ENCODE data around the gene UROC1.

UROC1 gene

GRCh38 chr3:126517291-126517951, at the start of gene UROC1:
Gene UROC1 (minus strand): TSS chr3:126517773. CDS start chr3:126517719, 54 bp downstream.
- Histone ChIP-seq H3K36me3 (ENCODE audit: control insufficient read depth in 2 of 2, insufficient read depth in 2 of 2, low read length in 2 of 2) (no peaks in the 10 kb centered on the region), H3K9me3 (ENCODE audit: control insufficient read depth in 2 of 2, low read length in 2 of 2) (no peaks in the 10 kb centered on the region), H3K4me1 (ENCODE audit: control insufficient read depth in 2 of 2, insufficient read depth in 2 of 2, low read length in 2 of 2) (no peaks in the 10 kb centered on the region), H3K4me3 (ENCODE audit: low read length in 2 of 2) (no peak within 1 kb of the TSS), H3K27ac (ENCODE audit: low read depth in 2 of 2, low read length in 2 of 2) (no peak within 1 kb of the TSS), H3K9ac (ENCODE audit: low read depth in 1 of 2, low read length in 2 of 2) (no peak within 1 kb of the TSS), H3K27me3 (ENCODE audit: control insufficient read depth in 2 of 2, insufficient read depth in 2 of 2, low read length in 2 of 2) (peaks cover 0 to 2% of the 10 kb centered on the region in 2 donors)

DNA sequence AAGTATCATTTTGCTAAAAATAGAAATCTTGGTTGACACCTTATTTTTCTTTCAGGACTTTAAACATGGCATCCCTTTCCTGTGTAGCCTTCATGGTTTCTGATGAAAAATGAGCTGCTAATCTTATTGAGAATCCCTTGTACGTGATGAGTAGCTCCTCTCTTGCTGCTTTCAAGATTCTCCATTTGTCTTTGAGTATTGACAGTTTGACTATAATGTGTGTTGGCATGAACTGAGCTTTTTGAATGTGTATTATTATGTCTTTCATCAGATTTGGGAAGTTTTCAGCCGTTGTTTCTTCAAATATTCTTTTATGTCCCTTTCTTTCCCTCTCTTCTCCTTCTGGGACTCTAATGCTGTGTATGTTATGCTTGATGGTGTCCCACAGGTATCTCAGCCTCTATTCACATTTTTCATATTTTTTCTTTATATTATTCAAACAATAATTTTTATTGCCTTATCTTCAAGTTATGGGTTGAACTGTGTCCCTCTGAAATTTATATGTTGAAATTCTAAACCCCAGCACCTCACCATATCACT, 45.2 kb upstream of the UROC1 start:
- Histone ChIP-seq H3K4me3 (ENCODE audit: low read length in 2 of 2) (no peak overlapping the region), H3K27me3 (ENCODE audit: control insufficient read depth in 2 of 2, insufficient read depth in 2 of 2, low read length in 2 of 2) (no peaks in the 10 kb centered on the region), H3K9me3 (ENCODE audit: control insufficient read depth in 2 of 2, low read length in 2 of 2) (peaks cover 0 to 2% of the 10 kb centered on the region in 2 donors), H3K9ac (ENCODE audit: low read depth in 1 of 2, low read length in 2 of 2) (no peak overlapping the region), H3K4me1 (ENCODE audit: control insufficient read depth in 2 of 2, insufficient read depth in 2 of 2, low read length in 2 of 2) (no peaks in the 10 kb centered on the region), H3K36me3 (ENCODE audit: control insufficient read depth in 2 of 2, insufficient read depth in 2 of 2, low read length in 2 of 2) (no peaks in the 10 kb centered on the region), H3K27ac (ENCODE audit: low read depth in 2 of 2, low read length in 2 of 2) (no peak overlapping the region)

DNA sequence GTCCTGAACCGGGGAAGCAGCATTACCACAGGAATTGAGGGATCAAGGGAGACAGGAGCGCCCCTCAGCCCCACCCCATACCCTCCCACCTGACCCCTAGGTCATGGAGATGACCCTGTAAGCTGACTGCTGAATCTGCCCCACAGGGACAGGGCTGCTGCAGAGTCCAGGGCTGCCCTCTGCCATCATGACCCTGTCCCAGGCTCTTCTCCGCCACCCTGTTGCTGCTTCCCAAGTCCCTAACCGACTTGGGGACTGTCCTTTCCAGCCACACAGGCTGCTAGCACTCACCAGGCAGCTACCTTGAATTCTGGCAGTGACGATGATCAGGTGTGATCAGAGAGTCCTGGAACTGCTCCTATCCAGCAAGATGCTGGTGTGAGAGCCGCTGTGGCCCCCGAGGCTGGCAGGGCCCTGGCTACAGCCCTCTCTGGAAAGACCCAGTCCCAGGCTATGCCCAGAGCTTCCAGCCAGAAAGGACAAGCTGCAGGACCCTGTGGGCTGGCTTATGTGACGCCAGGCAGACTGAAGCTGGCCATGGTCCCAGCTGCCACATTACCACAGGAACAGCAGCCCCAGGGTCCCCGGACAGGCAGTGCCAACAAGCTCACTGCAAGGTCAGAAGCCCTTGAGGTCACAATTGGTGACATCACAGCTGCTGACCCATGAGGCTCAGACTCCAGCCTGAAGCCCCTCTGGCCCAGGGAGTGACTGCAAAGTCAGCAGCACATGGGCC, 40.9 kb upstream of the UROC1 start, which contains the start of gene C3orf22:
C3orf22 (minus strand) TSS at position 597 of the 736 bp plus-strand sequence. CDS start 5,542 bp downstream, outside the sequence.
- H3K4me3 ChIP-seq (ENCODE audit: low read length in 2 of 2): no peak within 1 kb of the TSS
- H3K36me3 ChIP-seq (ENCODE audit: control insufficient read depth in 2 of 2, insufficient read depth in 2 of 2, low read length in 2 of 2): no peaks in the 10 kb centered on the region
- no peak within 1 kb of the TSS for H3K27ac ChIP-seq (ENCODE audit: low read depth in 2 of 2, low read length in 2 of 2)
- no peaks in the 10 kb centered on the region for H3K4me1 ChIP-seq (ENCODE audit: control insufficient read depth in 2 of 2, insufficient read depth in 2 of 2, low read length in 2 of 2)
- no peaks in the 10 kb centered on the region for H3K27me3 ChIP-seq (ENCODE audit: control insufficient read depth in 2 of 2, insufficient read depth in 2 of 2, low read length in 2 of 2)
- no peak within 1 kb of the TSS for H3K9ac ChIP-seq (ENCODE audit: low read depth in 1 of 2, low read length in 2 of 2)
- no peaks in the 10 kb centered on the region for H3K9me3 ChIP-seq (ENCODE audit: control insufficient read depth in 2 of 2, low read length in 2 of 2)

DNA sequence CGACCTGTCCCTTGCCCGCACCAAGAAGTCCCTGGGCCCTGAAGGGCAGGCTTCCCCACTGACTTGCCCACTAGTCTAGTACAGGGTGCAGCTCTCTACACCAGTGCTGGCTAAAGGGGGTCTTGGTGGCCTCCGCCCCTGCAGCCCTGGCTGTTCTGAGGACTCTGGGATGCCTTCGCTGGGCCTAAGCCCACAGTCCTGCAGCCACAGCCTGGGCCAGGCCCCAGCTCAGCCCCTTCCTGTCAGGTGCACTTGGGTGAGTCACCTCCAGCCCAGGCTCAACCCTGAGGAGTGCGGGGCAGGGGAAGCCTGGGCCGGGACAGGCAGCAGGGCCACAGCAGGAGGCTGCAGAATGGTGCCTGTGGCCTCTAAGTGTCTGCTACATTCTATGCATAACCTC, 40.2 kb upstream of the UROC1 start:
- H3K27me3 ChIP-seq (ENCODE audit: control insufficient read depth in 2 of 2, insufficient read depth in 2 of 2, low read length in 2 of 2): no peaks in the 10 kb centered on the region
- H3K27ac ChIP-seq (ENCODE audit: low read depth in 2 of 2, low read length in 2 of 2): no peak overlapping the region
- H3K9me3 ChIP-seq (ENCODE audit: control insufficient read depth in 2 of 2, low read length in 2 of 2): no peaks in the 10 kb centered on the region
- H3K4me1 ChIP-seq (ENCODE audit: control insufficient read depth in 2 of 2, insufficient read depth in 2 of 2, low read length in 2 of 2): no peaks in the 10 kb centered on the region
- no peak overlapping the region for H3K4me3 ChIP-seq (ENCODE audit: low read length in 2 of 2)
- no peaks in the 10 kb centered on the region for H3K36me3 ChIP-seq (ENCODE audit: control insufficient read depth in 2 of 2, insufficient read depth in 2 of 2, low read length in 2 of 2)
- no peak overlapping the region for H3K9ac ChIP-seq (ENCODE audit: low read depth in 1 of 2, low read length in 2 of 2)

GRCh38 chr3:126557415-126557745, 39.8 kb upstream of the UROC1 start:
- H3K9ac ChIP-seq (ENCODE audit: low read depth in 1 of 2, low read length in 2 of 2): no peak overlapping the region
- no peaks in the 10 kb centered on the region for H3K9me3 ChIP-seq (ENCODE audit: control insufficient read depth in 2 of 2, low read length in 2 of 2)
- no peaks in the 10 kb centered on the region for H3K36me3 ChIP-seq (ENCODE audit: control insufficient read depth in 2 of 2, insufficient read depth in 2 of 2, low read length in 2 of 2)
- H3K4me3 ChIP-seq (ENCODE audit: low read length in 2 of 2): no peak overlapping the region
- H3K27ac ChIP-seq (ENCODE audit: low read depth in 2 of 2, low read length in 2 of 2): no peak overlapping the region
- no peaks in the 10 kb centered on the region for H3K4me1 ChIP-seq (ENCODE audit: control insufficient read depth in 2 of 2, insufficient read depth in 2 of 2, low read length in 2 of 2)
- no peaks in the 10 kb centered on the region for H3K27me3 ChIP-seq (ENCODE audit: control insufficient read depth in 2 of 2, insufficient read depth in 2 of 2, low read length in 2 of 2)

- Histone ChIP-seq H3K27ac (ENCODE audit: low read depth in 2 of 2, low read length in 2 of 2) (no peak overlapping the region), H3K4me1 (ENCODE audit: control insufficient read depth in 2 of 2, insufficient read depth in 2 of 2, low read length in 2 of 2) (no peaks in the 10 kb centered on the region), H3K4me3 (ENCODE audit: low read length in 2 of 2) (no peak overlapping the region), H3K36me3 (ENCODE audit: control insufficient read depth in 2 of 2, insufficient read depth in 2 of 2, low read length in 2 of 2) (no peaks in the 10 kb centered on the region), H3K9ac (ENCODE audit: low read depth in 1 of 2, low read length in 2 of 2) (no peak overlapping the region), H3K27me3 (ENCODE audit: control insufficient read depth in 2 of 2, insufficient read depth in 2 of 2, low read length in 2 of 2) (no peaks in the 10 kb centered on the region), H3K9me3 (ENCODE audit: control insufficient read depth in 2 of 2, low read length in 2 of 2) (no peaks in the 10 kb centered on the region)
Observed at GRCh38 chr3:126556637-126557414, 39.3 kb upstream of the UROC1 start.

DNA sequence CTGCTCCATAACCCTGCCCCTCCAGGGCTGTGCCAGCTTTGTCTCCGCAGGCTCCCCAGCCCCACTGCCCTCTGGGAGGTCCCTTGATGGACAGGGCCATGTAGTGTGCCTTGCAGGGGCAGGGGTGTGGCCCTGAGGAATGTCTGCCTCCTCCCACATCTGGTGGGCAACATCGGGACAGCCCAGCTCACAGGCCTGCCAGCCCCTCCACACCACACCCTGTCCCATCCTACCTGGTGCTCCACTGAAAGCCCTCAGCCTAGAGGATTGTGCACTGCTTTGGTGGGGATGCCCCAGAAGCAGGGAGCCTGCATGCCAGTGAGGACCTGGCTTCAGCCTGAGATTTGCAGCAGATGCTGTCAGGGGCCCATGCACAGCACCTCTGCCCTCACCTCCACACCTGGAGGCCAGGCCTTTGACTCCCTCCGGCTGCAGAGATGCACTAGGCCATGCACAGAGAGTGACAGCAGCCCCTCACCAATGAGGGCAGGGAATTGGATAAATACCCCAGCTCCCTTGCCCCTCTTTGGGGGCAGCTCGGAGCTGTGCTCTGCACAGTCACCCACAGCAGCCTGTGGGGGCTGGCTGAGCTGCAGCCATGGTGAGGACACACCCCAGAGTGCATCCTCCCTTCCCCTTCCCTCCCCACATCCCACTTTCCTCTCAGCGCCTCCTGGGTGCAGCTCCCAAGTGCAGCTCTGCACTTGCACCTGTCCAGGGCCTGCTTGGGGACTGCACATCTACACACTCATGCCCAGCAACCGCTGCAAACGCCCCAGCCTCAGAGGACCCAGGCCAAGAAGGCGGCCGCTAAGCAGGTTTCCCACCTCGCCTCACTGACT, 38.4 kb upstream of the UROC1 start:
- Histone ChIP-seq H3K36me3 (ENCODE audit: control insufficient read depth in 2 of 2, insufficient read depth in 2 of 2, low read length in 2 of 2) (no peaks in the 10 kb centered on the region), H3K27me3 (ENCODE audit: control insufficient read depth in 2 of 2, insufficient read depth in 2 of 2, low read length in 2 of 2) (no peaks in the 10 kb centered on the region), H3K9ac (ENCODE audit: low read depth in 1 of 2, low read length in 2 of 2) (no peak overlapping the region), H3K27ac (ENCODE audit: low read depth in 2 of 2, low read length in 2 of 2) (no peak overlapping the region), H3K9me3 (ENCODE audit: control insufficient read depth in 2 of 2, low read length in 2 of 2) (no peaks in the 10 kb centered on the region), H3K4me1 (ENCODE audit: control insufficient read depth in 2 of 2, insufficient read depth in 2 of 2, low read length in 2 of 2) (no peaks in the 10 kb centered on the region), H3K4me3 (ENCODE audit: low read length in 2 of 2) (no peak overlapping the region)

DNA sequence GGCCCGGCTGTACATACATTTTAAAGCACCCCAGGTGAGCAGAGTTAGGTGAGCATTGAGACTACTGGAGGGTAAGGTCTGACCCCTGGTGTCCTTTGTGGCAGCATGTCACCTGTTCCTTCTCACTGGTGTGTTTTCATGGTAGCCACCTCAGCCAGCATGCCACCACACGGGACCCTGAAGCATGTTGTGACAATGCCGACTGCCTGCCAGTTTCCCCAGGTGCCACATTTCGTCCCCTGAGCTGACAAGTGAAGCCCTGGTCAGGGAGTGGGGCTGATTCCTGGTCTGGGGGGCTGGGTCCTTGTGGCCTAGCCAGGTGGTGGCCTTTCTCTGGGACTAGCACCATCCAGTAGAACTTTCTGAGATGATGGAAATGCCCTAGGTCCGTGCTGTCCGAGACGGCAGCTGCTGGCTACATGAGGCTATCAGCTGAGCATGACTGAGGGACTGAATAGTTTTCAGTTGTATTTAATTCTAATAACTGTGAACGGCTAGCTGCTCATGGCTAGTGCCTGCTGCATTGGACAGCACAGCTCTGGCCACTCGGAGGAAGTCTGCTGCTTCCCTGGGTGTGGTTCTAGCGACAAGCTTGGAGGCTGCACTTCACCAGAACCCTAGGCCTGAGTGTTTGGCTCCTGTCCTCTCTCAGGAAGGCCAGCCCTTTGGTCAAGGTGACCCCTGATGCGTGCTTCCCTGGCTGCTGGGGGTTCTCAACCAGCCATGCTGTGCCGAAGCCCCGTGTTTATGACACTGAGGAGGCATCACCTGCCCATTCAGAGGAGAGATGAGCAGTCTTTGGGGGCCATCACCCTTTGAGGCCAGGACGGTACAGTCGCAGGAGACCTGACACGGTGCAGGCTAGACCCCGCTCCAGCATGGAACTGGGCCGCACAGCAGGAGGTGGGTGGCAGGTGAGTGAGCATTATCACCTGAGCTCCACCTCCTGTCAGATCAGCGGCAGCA, 37.3 kb upstream of the UROC1 start:
- no peaks in the 10 kb centered on the region for H3K36me3 ChIP-seq (ENCODE audit: control insufficient read depth in 2 of 2, insufficient read depth in 2 of 2, low read length in 2 of 2)
- no peaks in the 10 kb centered on the region for H3K9me3 ChIP-seq (ENCODE audit: control insufficient read depth in 2 of 2, low read length in 2 of 2)
- no peak overlapping the region for H3K9ac ChIP-seq (ENCODE audit: low read depth in 1 of 2, low read length in 2 of 2)
- no peak overlapping the region for H3K27ac ChIP-seq (ENCODE audit: low read depth in 2 of 2, low read length in 2 of 2)
- no peaks in the 10 kb centered on the region for H3K27me3 ChIP-seq (ENCODE audit: control insufficient read depth in 2 of 2, insufficient read depth in 2 of 2, low read length in 2 of 2)
- H3K4me1 ChIP-seq (ENCODE audit: control insufficient read depth in 2 of 2, insufficient read depth in 2 of 2, low read length in 2 of 2): no peaks in the 10 kb centered on the region
- H3K4me3 ChIP-seq (ENCODE audit: low read length in 2 of 2): no peak overlapping the region

All from mucosa of rectum (tissue), 2 donors.